ENCODE data around the gene FAM120B. TPM values are rescaled to one million over a fixed set of nuclear protein-coding genes. Genes with fewer than 3 reads are reported as not detected.

Gene FAM120B
- total and polyA plus RNA-seq, 8 donors: 5.6 to 18.7 (median 11.7) TPM

- H3K36me3 ChIP-seq: no peaks in the 10 kb centered on the region
- no peak for ATAC-seq
- H3K9me3 ChIP-seq: no peaks in the 10 kb centered on the region
- intact Hi-C loops (cut with DNase I): no loop called here
- TF ChIP-seq CTCF (IDR thresholded peaks at IDR 0.05): no peak
- FAIRE-seq: no peak
- no peak overlapping the region for H3K4me3 ChIP-seq
- peaks cover 0 to 9% (median 0%) of the 10 kb centered on the region in 3 donors for H3K4me1 ChIP-seq
- H3K27ac ChIP-seq: no peak overlapping the region
- DNase-seq: no peak
- H3K27me3 ChIP-seq: no peaks in the 10 kb centered on the region
Observed at GRCh38 chr6:170438861-170439260, 132.3 kb downstream of the FAM120B start.

- no peaks in the 10 kb centered on the region for H3K9me3 ChIP-seq
- no peak for DNase-seq
- no peak overlapping the region for H3K4me3 ChIP-seq
- no peak for FAIRE-seq
- H3K4me1 ChIP-seq: peaks cover 0 to 9% (median 0%) of the 10 kb centered on the region in 3 donors
- no peaks in the 10 kb centered on the region for H3K27me3 ChIP-seq
- intact Hi-C loops (cut with DNase I): no loop called here
- 87 to 88% methylated on average over 21 of the region's 21 CpGs for WGBS, 2 donors
- H3K27ac ChIP-seq: no peak overlapping the region
- ATAC-seq: no peak
- no peaks in the 10 kb centered on the region for H3K36me3 ChIP-seq
- no peak for TF ChIP-seq CTCF (IDR thresholded peaks at IDR 0.05)
Observed at GRCh38 chr6:170439366-170440361, 133.1 kb downstream of the FAM120B start.

- no peak for ATAC-seq
- Histone ChIP-seq H3K27me3 (no peaks in the 10 kb centered on the region), H3K27ac (no peak overlapping the region), H3K4me3 (no peak overlapping the region), H3K4me1 (peaks cover 0 to 9% (median 0%) of the 10 kb centered on the region in 3 donors), H3K9me3 (no peaks in the 10 kb centered on the region), H3K36me3 (no peaks in the 10 kb centered on the region)
- WGBS, 2 donors: 89 to 90% methylated on average over 14 of the region's 14 CpGs
- no peak for DNase-seq
- no peak for TF ChIP-seq CTCF (IDR thresholded peaks at IDR 0.05)
- no peak for FAIRE-seq
- intact Hi-C loops (cut with DNase I): no loop called here
Observed at GRCh38 chr6:170440437-170440836, 133.9 kb downstream of the FAM120B start.

- ATAC-seq (no peak), FAIRE-seq (no peak), DNase-seq (no peak)
- Histone ChIP-seq H3K4me3 (no peak overlapping the region), H3K27ac (no peak overlapping the region), H3K9me3 (no peaks in the 10 kb centered on the region), H3K4me1 (peaks cover 0 to 9% (median 0%) of the 10 kb centered on the region in 3 donors), H3K36me3 (no peaks in the 10 kb centered on the region), H3K27me3 (no peaks in the 10 kb centered on the region)
- intact Hi-C loops (cut with DNase I): no loop called here
- no peak for TF ChIP-seq CTCF (IDR thresholded peaks at IDR 0.05)
- WGBS, 2 donors: 89 to 98% methylated on average over 3 of the region's 3 CpGs
Observed at GRCh38 chr6:170441316-170441715, 134.8 kb downstream of the FAM120B start.

GRCh38 chr6:170442596-170442995 lies 136.0 kb downstream of the FAM120B start:
- Histone ChIP-seq H3K27me3 (no peaks in the 10 kb centered on the region), H3K27ac (no peak overlapping the region), H3K4me3 (no peak overlapping the region), H3K4me1 (peaks cover 0 to 7% (median 0%) of the 10 kb centered on the region in 3 donors), H3K36me3 (no peaks in the 10 kb centered on the region), H3K9me3 (no peaks in the 10 kb centered on the region)
- no peak for TF ChIP-seq CTCF (IDR thresholded peaks at IDR 0.05)
- DNase-seq (no peak), FAIRE-seq (no peak), ATAC-seq (no peak)
- 93 to 94% methylated on average over 8 of the region's 8 CpGs for WGBS, 2 donors
- intact Hi-C loops (cut with DNase I): no loop called here
